CD4-positive, alpha-beta T cell treated with Interleukin-1 beta for 1 hour (primary cell): Measurements from ENCODE around the gene HAP1.
"Not testable (repeated sequence)": the region's sequence is repeated elsewhere in the genome, so short reads cannot be mapped to it uniquely, and the experiment has no call there.

ENCODE experiments used
- DNase-seq, 2 donors: peaks; one replicate each; pipeline ENCODE4 v3.0.0-alpha.2; 2020 to 2022

The HAP1 gene

GRCh38 chr17:41688641-41689496 lies 45.6 kb downstream of the HAP1 start, which contains the start of gene EIF1:
Gene EIF1, plus strand, starts transcription at chr17:41688885. Its CDS starts 154 bp downstream, at chr17:41689039.
- DNase-seq, result peak; percentile 100

DNA sequence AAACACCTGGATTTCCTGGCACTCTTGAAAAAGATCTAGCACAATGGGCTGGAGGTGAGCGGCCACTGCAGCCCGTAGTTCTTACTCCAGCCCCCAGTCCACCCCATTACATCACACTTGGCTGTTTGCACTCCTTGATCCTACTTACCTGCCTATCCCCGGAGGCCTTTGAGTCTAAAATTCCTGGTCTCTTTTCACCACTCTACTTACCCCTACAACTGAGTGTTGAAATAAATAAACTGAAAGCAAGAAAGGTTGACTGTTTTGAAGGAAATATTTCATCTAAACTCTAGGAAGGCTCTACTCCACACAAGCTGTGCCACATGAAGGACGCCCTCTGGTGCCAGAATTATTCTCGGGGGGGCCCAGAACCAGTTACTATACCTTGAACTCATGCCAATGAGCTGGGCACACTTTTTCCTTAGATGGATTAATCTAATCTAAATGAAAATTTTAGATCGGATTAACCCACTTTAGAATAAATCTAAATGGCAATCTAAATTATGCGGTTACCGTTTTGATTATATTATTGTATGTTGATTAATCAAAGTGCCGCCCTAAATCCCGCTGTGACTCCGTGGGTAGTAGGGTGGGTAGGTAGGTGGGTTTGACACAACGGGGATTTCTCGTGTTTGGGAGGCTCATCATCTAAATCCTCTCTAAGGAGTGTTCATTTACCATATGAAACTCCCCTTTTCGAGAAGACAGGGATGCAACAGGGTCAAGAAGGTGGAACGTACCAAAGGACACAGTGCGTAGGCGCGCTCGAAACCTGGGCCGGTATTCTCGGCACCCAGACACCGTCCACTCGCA lies 46.4 kb downstream of the HAP1 start:
- peak; percentile 70 to 78 for DNase-seq

GRCh38 chr17:41686281-41686680 lies 48.2 kb downstream of the HAP1 start:
- DNase-seq, result peak in 1 of 2 donors; percentile 29

GRCh38 chr17:41685753-41686152 lies 48.7 kb downstream of the HAP1 start:
- DNase-seq, result not testable (repeated sequence)

DNA sequence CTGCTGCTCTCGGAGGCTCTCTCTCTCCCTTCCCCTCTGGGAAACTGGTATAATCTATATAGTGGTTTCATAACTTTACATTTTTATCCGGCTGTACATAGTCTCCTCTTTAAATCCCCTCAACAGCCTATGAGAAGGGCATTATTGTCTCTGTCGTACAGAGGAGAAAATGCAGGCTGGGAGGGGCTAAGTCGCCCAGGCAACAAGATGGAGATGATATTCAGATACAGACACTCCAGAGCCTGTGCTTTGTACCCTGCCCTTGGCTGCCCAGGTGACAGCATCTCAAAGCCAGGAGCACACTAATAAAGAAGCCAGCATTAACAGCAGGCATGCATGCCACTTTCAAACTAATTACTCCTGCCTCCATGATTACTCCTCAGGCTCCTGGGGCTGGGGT lies 50.4 kb downstream of the HAP1 start:
- no peak for DNase-seq

GRCh38 chr17:41683441-41684007 lies 50.9 kb downstream of the HAP1 start:
- no peak for DNase-seq

- no peak for DNase-seq
Measured at GRCh38 chr17:41682631-41683030, 51.8 kb downstream of the HAP1 start.

DNA sequence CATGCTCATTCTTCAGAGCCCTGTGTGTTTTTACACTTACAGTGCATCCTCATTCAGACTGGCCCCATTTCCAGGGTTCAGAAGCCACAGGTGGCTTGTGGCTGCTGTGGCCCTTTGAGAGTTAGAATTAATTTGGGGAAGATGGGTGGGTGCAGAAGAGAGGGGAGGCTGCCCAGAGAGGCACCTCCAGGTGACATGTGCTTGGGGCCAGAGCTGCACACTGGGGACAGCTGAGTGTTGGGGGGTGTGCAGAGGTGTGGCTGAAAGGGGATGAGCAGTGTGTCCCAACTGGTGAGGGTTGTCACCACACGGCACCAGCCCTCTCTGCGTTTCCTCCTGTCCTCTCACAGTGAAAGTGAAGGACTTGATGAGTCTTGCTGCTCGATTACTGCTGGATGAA lies 52.7 kb downstream of the HAP1 start:
- no peak for DNase-seq

GRCh38 chr17:41680426-41681040 lies 53.9 kb downstream of the HAP1 start:
- DNase-seq, result no peak

- DNase-seq, result no peak
Measured at GRCh38 chr17:41679740-41680425, 54.6 kb downstream of the HAP1 start.

GRCh38 chr17:41678907-41679739 lies 55.3 kb downstream of the HAP1 start:
- DNase-seq, result peak; percentile 72 to 87

GRCh38 chr17:41678411-41678906 lies 56.0 kb downstream of the HAP1 start:
- DNase-seq, result no peak

- no peak for DNase-seq
Measured at GRCh38 chr17:41676058-41676419, 58.4 kb downstream of the HAP1 start.

DNA sequence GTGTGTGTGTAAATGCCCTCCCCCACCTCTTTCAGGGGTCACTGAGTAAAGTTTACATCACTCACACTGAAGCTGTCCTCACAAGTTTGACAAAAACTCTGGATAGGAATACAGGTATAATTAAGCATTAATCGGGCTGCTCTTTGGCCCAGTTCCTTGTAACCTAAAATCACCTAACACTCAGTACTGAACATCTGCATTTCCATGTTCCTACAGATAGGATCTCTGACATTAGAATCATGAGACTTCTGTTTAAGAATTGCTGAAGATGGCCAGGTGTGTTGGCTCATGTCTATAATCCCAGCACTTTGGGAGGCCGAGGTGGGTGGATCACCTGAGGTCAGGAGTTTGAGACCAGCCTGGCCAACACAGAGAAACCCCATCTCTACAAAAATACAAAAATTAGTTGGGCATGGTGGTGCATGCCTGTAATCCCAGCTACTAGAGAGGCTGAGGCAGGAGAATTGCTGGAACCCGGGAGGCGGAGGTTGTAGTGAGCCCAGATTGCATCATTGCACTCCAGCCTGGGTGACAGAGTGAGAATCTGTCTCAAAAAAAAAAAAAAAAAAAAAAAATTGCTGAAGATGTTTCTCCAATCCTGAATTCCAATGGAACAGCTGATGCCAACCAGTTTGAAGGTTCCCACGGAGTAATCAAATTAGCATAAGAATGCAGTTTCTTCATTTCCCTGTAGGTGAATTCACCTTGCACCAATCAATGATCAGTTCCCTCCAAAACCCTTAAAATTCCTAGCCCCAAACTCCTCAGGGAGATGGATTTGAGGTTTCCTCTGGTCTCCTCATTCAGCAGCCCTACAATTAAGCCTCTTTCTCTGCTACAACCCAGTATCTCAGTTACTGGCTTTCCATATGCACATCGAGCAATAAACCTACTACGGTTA lies 59.0 kb downstream of the HAP1 start:
- DNase-seq, result not testable (repeated sequence)
